ENCODE results near the gene CCNF.
"Not testable (repeated sequence)": the region's sequence is repeated elsewhere in the genome, so short reads cannot be mapped to it uniquely, and the experiment has no call there.

CCNF gene

DNA sequence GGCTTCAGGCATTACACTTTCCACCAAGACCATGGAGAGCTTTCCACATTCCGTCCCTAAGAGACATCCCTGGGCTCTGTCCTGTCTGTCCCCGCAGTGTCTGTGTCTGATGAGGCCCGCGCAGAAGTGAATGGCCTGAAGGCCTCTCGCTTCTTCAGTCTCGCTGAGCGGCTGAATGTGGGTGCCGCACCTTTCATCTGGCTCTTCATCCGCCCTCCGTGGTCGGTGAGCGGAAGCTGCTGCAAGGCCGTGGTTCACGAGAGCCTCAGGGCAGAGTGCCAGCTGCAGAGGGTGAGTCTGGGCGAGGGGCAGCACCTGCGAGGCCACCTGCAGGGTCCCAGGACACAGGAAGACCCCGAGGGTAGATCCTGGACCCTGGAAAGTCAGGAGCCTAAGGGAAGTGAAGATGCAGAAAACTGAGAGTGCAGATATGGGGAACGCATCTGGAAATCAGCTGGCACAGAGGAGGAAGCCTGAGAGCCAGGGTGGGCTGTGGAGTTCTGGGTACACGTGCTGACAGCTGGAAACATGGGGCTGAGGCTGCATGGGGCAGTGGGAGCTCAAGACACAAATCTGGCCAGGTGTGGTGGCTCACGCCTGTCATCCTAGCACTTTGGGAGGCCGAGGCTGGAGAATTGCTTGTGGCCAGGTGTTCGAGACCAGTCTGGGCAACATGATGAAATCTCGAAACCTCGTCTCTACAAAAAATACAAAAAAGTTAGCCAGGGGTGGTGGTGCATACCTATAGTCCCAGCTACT, 8.0 kb downstream of the CCNF start:
- no peak for DNase-seq (ENCODE audit: low read depth, low spot score)
- no peak overlapping the region for H3K4me3 ChIP-seq (ENCODE audit: insufficient read length, low read depth)
- peaks cover 12% of the 10 kb centered on the region for H3K4me1 ChIP-seq (ENCODE audit: insufficient read depth, insufficient read length)
- H3K9ac ChIP-seq (ENCODE audit: insufficient read length, low read depth) = no peak overlapping the region
- H3K9me3 ChIP-seq (ENCODE audit: insufficient read depth, low read length) = no peaks in the 10 kb centered on the region
- no peak for TF ChIP-seq ZNF274 (IDR thresholded peaks at IDR 0.05; ENCODE audit: low read depth, low read length)
- TF ChIP-seq YY1 (IDR thresholded peaks at IDR 0.05; ENCODE audit: insufficient read depth, insufficient read length) = no peak
- no peak for TF ChIP-seq SUZ12 (IDR thresholded peaks at IDR 0.05; ENCODE audit: extremely low read depth, insufficient read depth, insufficient read length)
- H3K27me3 ChIP-seq (ENCODE audit: insufficient read depth, insufficient read length) = no peaks in the 10 kb centered on the region
- peaks cover 86% of the 10 kb centered on the region for H3K36me3 ChIP-seq (ENCODE audit: insufficient read depth, insufficient read length, low read length)

DNA sequence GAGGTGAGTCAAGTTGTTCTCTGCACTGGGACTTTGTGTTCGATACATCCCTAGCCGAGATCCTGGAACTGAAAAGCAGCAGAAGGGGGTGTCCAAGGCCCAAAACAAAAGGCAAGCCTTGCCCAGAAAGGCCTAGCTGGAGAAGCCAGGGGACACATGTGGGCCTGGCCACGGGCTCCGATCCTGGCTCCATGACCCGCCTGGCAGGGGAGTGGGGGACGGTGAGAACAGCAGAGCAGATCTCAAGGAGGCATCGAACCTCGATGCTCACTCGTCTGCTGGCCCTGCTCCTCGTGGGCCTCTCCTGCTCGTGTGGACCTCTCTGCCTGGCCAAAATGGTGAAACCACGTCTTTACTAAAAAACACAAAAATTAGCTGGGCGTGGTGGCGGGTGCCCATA, 8.9 kb downstream of the CCNF start:
- Histone ChIP-seq H3K36me3 (ENCODE audit: insufficient read depth, insufficient read length, low read length) (peaks cover 78% of the 10 kb centered on the region), H3K9ac (ENCODE audit: insufficient read length, low read depth) (no peak overlapping the region), H3K27me3 (ENCODE audit: insufficient read depth, insufficient read length) (no peaks in the 10 kb centered on the region), H3K4me3 (ENCODE audit: insufficient read length, low read depth) (no peak overlapping the region), H3K9me3 (ENCODE audit: insufficient read depth, low read length) (no peaks in the 10 kb centered on the region), H3K4me1 (ENCODE audit: insufficient read depth, insufficient read length) (peaks cover 9% of the 10 kb centered on the region)
- TF ChIP-seq YY1 (IDR thresholded peaks at IDR 0.05; ENCODE audit: insufficient read depth, insufficient read length) (no peak), SUZ12 (IDR thresholded peaks at IDR 0.05; ENCODE audit: extremely low read depth, insufficient read depth, insufficient read length) (no peak), ZNF274 (IDR thresholded peaks at IDR 0.05; ENCODE audit: low read depth, low read length) (no peak)
- no peak for DNase-seq (ENCODE audit: low read depth, low spot score)

DNA sequence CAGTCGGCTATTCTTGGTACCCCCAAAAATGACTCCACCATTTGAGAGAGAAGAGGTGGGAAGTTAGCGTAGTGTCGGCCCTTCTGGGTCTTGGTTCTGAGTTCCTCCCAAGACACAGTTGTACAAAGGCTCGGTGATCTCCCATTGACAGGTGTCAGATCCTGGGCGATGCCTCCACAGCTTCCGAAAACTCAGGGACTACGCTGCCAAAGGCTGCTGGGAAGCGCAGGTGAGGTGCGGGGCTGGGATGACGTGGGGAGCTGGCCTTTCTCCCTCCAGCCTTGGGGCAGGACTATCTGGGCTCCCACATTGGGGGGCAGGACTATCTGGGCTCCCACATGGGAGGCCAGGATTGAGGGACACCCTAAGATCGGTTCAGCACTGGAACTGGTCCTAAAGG, 10.4 kb downstream of the CCNF start:
- H3K4me1 ChIP-seq (ENCODE audit: insufficient read depth, insufficient read length) = peaks cover 9% of the 10 kb centered on the region
- no peak overlapping the region for H3K9ac ChIP-seq (ENCODE audit: insufficient read length, low read depth)
- H3K27me3 ChIP-seq (ENCODE audit: insufficient read depth, insufficient read length) = no peaks in the 10 kb centered on the region
- peaks cover 73% of the 10 kb centered on the region for H3K36me3 ChIP-seq (ENCODE audit: insufficient read depth, insufficient read length, low read length)
- H3K4me3 ChIP-seq (ENCODE audit: insufficient read length, low read depth) = no peak overlapping the region
- no peaks in the 10 kb centered on the region for H3K9me3 ChIP-seq (ENCODE audit: insufficient read depth, low read length)
- TF ChIP-seq ZNF274 (IDR thresholded peaks at IDR 0.05; ENCODE audit: low read depth, low read length) = no peak
- TF ChIP-seq SUZ12 (IDR thresholded peaks at IDR 0.05; ENCODE audit: extremely low read depth, insufficient read depth, insufficient read length) = no peak
- no peak for TF ChIP-seq YY1 (IDR thresholded peaks at IDR 0.05; ENCODE audit: insufficient read depth, insufficient read length)
- no peak for DNase-seq (ENCODE audit: low read depth, low spot score)

DNA sequence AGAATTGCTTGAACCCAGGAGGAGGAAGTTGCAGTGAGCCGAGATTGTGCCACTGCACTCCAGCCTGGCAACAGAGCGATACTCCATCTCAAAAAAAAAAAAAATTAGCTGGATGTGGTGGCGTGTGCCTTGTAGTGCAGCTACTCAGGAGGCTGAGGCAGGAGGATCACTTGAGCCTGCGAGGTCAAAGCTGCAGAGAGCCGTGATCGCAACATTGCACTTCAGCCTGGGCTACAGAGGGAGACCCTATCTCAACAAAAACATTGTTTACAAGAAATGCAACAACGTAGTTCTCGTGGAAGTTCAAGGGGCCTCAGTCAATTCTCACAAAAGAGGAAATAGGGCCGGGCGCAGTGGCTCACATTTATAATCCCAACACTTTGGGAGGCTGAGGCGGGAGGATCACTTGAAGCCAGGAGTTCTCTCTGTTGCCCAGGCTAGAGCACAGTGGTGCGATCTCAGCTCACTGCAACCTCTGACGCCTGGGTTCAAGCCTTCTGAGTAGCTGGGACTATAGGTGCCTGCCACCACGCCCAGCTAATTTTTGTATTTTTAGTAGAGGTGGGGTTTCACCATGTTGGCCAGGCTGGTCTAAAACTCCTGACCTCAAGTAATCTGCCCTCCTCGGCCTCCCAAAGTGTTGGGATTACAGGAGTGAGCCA, 12.0 kb downstream of the CCNF start:
- peaks cover 73% of the 10 kb centered on the region for H3K36me3 ChIP-seq (ENCODE audit: insufficient read depth, insufficient read length, low read length)
- H3K4me3 ChIP-seq (ENCODE audit: insufficient read length, low read depth); DNase-seq (ENCODE audit: low read depth, low spot score); H3K27me3 ChIP-seq (ENCODE audit: insufficient read depth, insufficient read length); H3K9ac ChIP-seq (ENCODE audit: insufficient read length, low read depth); H3K4me1 ChIP-seq (ENCODE audit: insufficient read depth, insufficient read length); H3K9me3 ChIP-seq (ENCODE audit: insufficient read depth, low read length): not testable (repeated sequence)

DNA sequence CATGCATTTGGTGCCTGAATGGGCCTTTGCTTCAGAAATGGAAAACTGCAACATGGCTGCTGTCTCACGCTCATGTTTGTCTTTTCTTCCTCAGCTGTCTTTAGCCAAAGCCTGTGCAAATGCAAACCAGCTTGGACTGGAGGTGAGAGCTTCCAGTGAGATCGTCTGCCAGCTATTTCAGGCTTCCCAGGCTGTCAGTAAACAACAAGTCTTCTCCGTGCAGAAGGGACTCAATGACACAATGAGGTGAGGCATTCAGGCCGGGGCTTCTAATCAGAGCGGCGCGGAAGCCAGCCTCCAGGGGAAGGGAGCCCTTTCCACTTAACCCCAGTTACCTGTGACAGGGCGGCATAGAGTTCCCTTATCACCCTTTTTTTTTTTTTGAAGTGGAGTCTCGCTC, 14.3 kb downstream of the CCNF start:
- Histone ChIP-seq H3K36me3 (ENCODE audit: insufficient read depth, insufficient read length, low read length) (peaks cover 75% of the 10 kb centered on the region), H3K27me3 (ENCODE audit: insufficient read depth, insufficient read length) (no peaks in the 10 kb centered on the region), H3K9me3 (ENCODE audit: insufficient read depth, low read length) (no peaks in the 10 kb centered on the region), H3K9ac (ENCODE audit: insufficient read length, low read depth) (peak overlapping the region; percentile 21), H3K4me3 (ENCODE audit: insufficient read length, low read depth) (no peak overlapping the region), H3K4me1 (ENCODE audit: insufficient read depth, insufficient read length) (peaks cover 3% of the 10 kb centered on the region)
- TF ChIP-seq ZNF274 (IDR thresholded peaks at IDR 0.05; ENCODE audit: low read depth, low read length) = no peak
- no peak for DNase-seq (ENCODE audit: low read depth, low spot score)

DNA sequence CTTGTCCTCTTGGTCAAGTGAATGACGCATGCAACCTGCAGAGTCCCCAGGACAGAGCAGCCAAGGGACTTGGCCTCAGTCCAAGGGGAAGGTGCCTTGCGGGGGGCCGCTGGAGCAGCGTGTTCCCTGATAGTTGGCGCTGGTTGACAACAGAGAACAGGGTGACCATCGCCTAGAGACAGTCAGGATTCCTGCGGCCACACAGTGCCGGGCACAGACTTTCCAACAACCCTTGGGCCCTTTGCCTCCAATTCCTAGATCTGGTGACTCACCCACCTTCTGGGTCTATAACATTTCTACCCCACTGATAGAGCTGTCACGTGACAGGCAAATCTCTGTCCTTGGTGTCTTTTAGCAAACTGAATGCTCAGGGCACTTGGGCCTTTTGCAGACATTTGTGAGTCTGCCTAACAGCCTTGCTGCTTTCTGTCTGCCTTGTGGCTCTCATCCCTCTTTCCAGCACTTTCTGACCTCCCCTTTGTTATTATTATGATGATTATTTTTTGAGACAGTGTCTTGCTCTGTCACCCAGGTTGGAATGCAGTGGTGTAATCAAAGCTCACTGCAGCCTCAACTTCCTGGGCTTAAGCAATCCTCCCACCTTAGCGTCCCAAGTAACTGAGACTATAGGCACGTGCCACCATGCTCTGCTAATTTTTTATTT, 18.8 kb downstream of the CCNF start:
- H3K9ac ChIP-seq (ENCODE audit: insufficient read length, low read depth) = no peak overlapping the region
- no peak for DNase-seq (ENCODE audit: low read depth, low spot score)
- H3K4me3 ChIP-seq (ENCODE audit: insufficient read length, low read depth) = no peak overlapping the region
- H3K36me3 ChIP-seq (ENCODE audit: insufficient read depth, insufficient read length, low read length) = peaks cover 90% of the 10 kb centered on the region
- H3K9me3 ChIP-seq (ENCODE audit: insufficient read depth, low read length) = no peaks in the 10 kb centered on the region
- no peaks in the 10 kb centered on the region for H3K27me3 ChIP-seq (ENCODE audit: insufficient read depth, insufficient read length)
- TF ChIP-seq SUZ12 (IDR thresholded peaks at IDR 0.05; ENCODE audit: extremely low read depth, insufficient read depth, insufficient read length) = no peak
- TF ChIP-seq YY1 (IDR thresholded peaks at IDR 0.05; ENCODE audit: insufficient read depth, insufficient read length) = no peak
- no peak for TF ChIP-seq ZNF274 (IDR thresholded peaks at IDR 0.05; ENCODE audit: low read depth, low read length)
- peaks cover 3% of the 10 kb centered on the region for H3K4me1 ChIP-seq (ENCODE audit: insufficient read depth, insufficient read length)

DNA sequence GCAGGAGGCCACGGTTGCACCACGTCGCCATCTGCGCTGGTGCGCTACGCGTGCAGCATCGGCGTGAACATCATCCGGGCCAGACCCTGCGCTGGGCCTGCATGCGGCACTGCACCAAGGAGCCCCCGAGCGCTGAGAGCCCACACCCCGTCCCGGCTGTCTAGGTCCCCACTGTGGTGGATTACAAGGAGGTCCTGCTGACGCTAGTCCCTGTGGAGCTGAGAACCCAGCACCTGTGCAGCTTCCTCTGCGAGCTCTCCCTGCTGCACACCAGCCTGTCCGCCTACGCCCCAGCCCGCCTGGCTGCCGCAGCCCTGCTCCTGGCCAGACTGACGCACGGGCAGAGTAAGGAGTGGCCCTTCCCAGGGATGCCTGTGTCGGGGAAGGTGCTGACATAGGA, 19.9 kb downstream of the CCNF start:
- no peaks in the 10 kb centered on the region for H3K27me3 ChIP-seq (ENCODE audit: insufficient read depth, insufficient read length)
- peaks cover 93% of the 10 kb centered on the region for H3K36me3 ChIP-seq (ENCODE audit: insufficient read depth, insufficient read length, low read length)
- no peak for DNase-seq (ENCODE audit: low read depth, low spot score)
- peaks cover 4% of the 10 kb centered on the region for H3K4me1 ChIP-seq (ENCODE audit: insufficient read depth, insufficient read length)
- H3K9ac ChIP-seq (ENCODE audit: insufficient read length, low read depth) = no peak overlapping the region
- no peaks in the 10 kb centered on the region for H3K9me3 ChIP-seq (ENCODE audit: insufficient read depth, low read length)
- TF ChIP-seq SUZ12 (IDR thresholded peaks at IDR 0.05; ENCODE audit: extremely low read depth, insufficient read depth, insufficient read length) = no peak
- no peak for TF ChIP-seq ZNF274 (IDR thresholded peaks at IDR 0.05; ENCODE audit: low read depth, low read length)
- no peak for TF ChIP-seq YY1 (IDR thresholded peaks at IDR 0.05; ENCODE audit: insufficient read depth, insufficient read length)
- no peak overlapping the region for H3K4me3 ChIP-seq (ENCODE audit: insufficient read length, low read depth)

Measured in NT2/D1 (cell line).